Smooth muscle cell (in vitro differentiated cells): ENCODE measurements around the gene PRM2. TPM values are rescaled to one million over a fixed set of nuclear protein-coding genes. Genes with fewer than 3 reads are reported as not detected.

Experiments
- DNase-seq: peaks from one replicate; lab custom pipeline; 2025; ENCODE audit not compliant: unreplicated experiment; lab: John Stamatoyannopoulos, UW
- H2AFZ ChIP-seq: fragments of 200-600 bp; sonication (generic); 2 replicates; pipeline ENCODE4 v1.6.0; 2016; ENCODE audit warnings: antibody characterized with exemption, low read depth, mild to moderate bottlenecking
- H3F3A ChIP-seq: fragments of 200-600 bp; sonication (generic); 2 replicates; pipeline ENCODE4 v1.6.0; 2017; ENCODE audit warnings: antibody characterized with exemption, low read depth
- H3K27ac ChIP-seq: fragments of 200-600 bp; sonication (generic); 2 replicates; pipeline ENCODE4 v1.5.1; 2016; ENCODE audit warnings: low read depth, mild to moderate bottlenecking
- H3K27me3 ChIP-seq: fragments of 200-600 bp; sonication (generic); 2 replicates; pipeline ENCODE4 v1.6.1; 2016; ENCODE audit warnings: low read depth, mild to moderate bottlenecking
- H3K36me3 ChIP-seq: fragments of 200-600 bp; sonication (generic); 2 replicates; pipeline ENCODE4 v1.5.1; 2016; ENCODE audit warnings: low read depth
- H3K4me1 ChIP-seq: fragments of 200-600 bp; sonication (generic); 2 replicates; pipeline ENCODE4 v1.5.1; 2016; ENCODE audit warnings: low read depth
- H3K4me2 ChIP-seq: fragments of 200-600 bp; sonication (generic); 2 replicates; pipeline ENCODE4 v1.6.0; 2016; ENCODE audit warnings: mild to moderate bottlenecking
- H3K4me3 ChIP-seq: fragments of 200-600 bp; sonication (generic); 2 replicates; pipeline ENCODE4 v1.5.1; 2016; ENCODE audit warnings: mild to moderate bottlenecking
- H3K79me2 ChIP-seq: fragments of 200-600 bp; sonication (generic); 2 replicates; pipeline ENCODE4 v1.6.0; 2016; ENCODE audit warnings: low read depth, mild to moderate bottlenecking
- H3K9ac ChIP-seq: fragments of 200-600 bp; sonication (generic); 2 replicates; pipeline ENCODE4 v1.6.0; 2016; ENCODE audit warnings: low read depth
- H3K9me3 ChIP-seq: fragments of 200-600 bp; sonication (generic); replicated peaks from 2 replicates; pipeline ENCODE4 v1.5.1; 2016; ENCODE audit warnings: low read depth
- H4K20me1 ChIP-seq: fragments of 200-600 bp; sonication (generic); 2 replicates; pipeline ENCODE4 v1.6.0; 2016; ENCODE audit warnings: low read depth
- CTCF ChIP-seq: fragments of 200-600 bp; sonication (generic); IDR thresholded peaks from 2 replicates; pipeline ENCODE4 v1.5.1; 2017; ENCODE audit warnings: borderline replicate concordance, mild to moderate bottlenecking, antibody characterized with exemption; ENCODE audit not compliant: insufficient read depth, poor library complexity, severe bottlenecking
- WGBS: methylation state at CpG from one replicate; pipeline ENCODE4 v1.1.7; 2016; ENCODE audit warnings: low lambda C conversion rate; 5-methylcytosine and 5-hydroxymethylcytosine counted together
- polyA plus RNA-seq: library from polyadenylated mRNA; unstranded; fragments of >200 nt; fragmentation: Nextera tagmentation; extraction: Ambion mirVana; gene quantifications from 2 replicates; pipeline ENCODE4 v1.2.1, GENCODE V29; 2016
- total RNA-seq: library from RNA; depleted of rRNA; stranded (reverse); fragments of >200 nt; gene quantifications from 2 replicates; pipeline ENCODE4 v1.2.3, GENCODE V29; 2014

PRM2 gene
- total and polyA plus RNA-seq, 2 experiments from 2014 or later = not detected

- Histone ChIP-seq H3K79me2 (no peaks in the 10 kb centered on the region), H3K27me3 (no peaks in the 10 kb centered on the region), H3K9ac (no peak overlapping the region), H4K20me1 (no peaks in the 10 kb centered on the region), H3K27ac (no peak overlapping the region), H3K9me3 (no peaks in the 10 kb centered on the region), H3K36me3 (no peaks in the 10 kb centered on the region), H3F3A (no peaks in the 10 kb centered on the region), H3K4me3 (no peak overlapping the region), H2AFZ (no peak overlapping the region), H3K4me1 (peaks cover 6% of the 10 kb centered on the region), H3K4me2 (no peak overlapping the region)
- DNase-seq = no peak
- TF ChIP-seq CTCF = no peak
- WGBS = 85% methylated on average over 15 of the region's 15 CpGs
Measured at GRCh38 chr16:11308493-11309283, 32.4 kb upstream of the PRM2 start.

GRCh38 chr16:11307639-11308492 lies 31.6 kb upstream of the PRM2 start:
- no peaks in the 10 kb centered on the region for H3K9me3 ChIP-seq
- no peak overlapping the region for H3K27ac ChIP-seq
- H3K36me3 ChIP-seq = no peaks in the 10 kb centered on the region
- no peak overlapping the region for H3K4me2 ChIP-seq
- WGBS = 90% methylated on average over 21 of the region's 21 CpGs
- H3K4me1 ChIP-seq = no peaks in the 10 kb centered on the region
- no peak overlapping the region for H3K4me3 ChIP-seq
- H3K27me3 ChIP-seq = no peaks in the 10 kb centered on the region
- H2AFZ ChIP-seq = no peak overlapping the region
- no peak for TF ChIP-seq CTCF
- H3K79me2 ChIP-seq = no peaks in the 10 kb centered on the region
- H3F3A ChIP-seq = no peaks in the 10 kb centered on the region
- H3K9ac ChIP-seq = no peak overlapping the region
- no peak for DNase-seq
- H4K20me1 ChIP-seq = no peaks in the 10 kb centered on the region

GRCh38 chr16:11306997-11307638 lies 30.8 kb upstream of the PRM2 start:
- WGBS = 93% methylated on average over 7 of the region's 7 CpGs
- TF ChIP-seq CTCF = no peak
- Histone ChIP-seq H3K79me2 (no peaks in the 10 kb centered on the region), H4K20me1 (no peaks in the 10 kb centered on the region), H3K4me2 (no peak overlapping the region), H3K27ac (no peak overlapping the region), H3K4me3 (no peak overlapping the region), H3F3A (no peaks in the 10 kb centered on the region), H3K27me3 (no peaks in the 10 kb centered on the region), H3K36me3 (no peaks in the 10 kb centered on the region), H2AFZ (no peak overlapping the region), H3K9ac (no peak overlapping the region), H3K9me3 (no peaks in the 10 kb centered on the region), H3K4me1 (no peaks in the 10 kb centered on the region)
- no peak for DNase-seq
